ENCODE data around the gene NCEH1. TPM values are rescaled to one million over a fixed set of nuclear protein-coding genes. Genes with fewer than 3 reads are reported as not detected.

The NCEH1 gene
- total and polyA plus RNA-seq, 5 donors from 2014 or later, result 0.43 to 2.1 (median 0.62) TPM

DNA sequence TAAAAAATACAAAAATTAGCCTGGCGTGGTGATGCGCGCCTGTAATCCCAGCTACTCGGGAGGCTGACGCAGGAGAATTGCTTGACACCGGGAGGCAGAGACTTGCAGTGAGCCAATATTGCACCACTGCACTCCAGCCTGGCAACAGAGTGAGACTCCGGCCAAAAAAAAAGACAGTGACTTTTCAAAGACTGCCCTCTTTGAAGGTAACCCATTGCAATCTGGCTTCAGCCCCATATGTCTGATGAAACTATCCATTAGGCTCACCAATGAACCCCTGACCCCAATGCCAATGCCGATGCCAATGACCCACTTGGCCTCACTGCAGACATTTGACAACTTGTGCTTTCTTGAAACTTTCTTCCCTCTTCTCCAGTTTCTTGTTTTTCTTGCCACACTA lies 54.3 kb downstream of the NCEH1 start:
- Histone ChIP-seq H3K4me3 (ENCODE audit: low read depth, low read length) (no peak overlapping the region), H3K27ac (ENCODE audit: insufficient read depth, low read length, poor library complexity, severe bottlenecking) (no peak overlapping the region), H3K4me1 (ENCODE audit: control insufficient read depth, insufficient read depth, low read length, poor library complexity, severe bottlenecking) (no peaks in the 10 kb centered on the region), H3K36me3 (ENCODE audit: control insufficient read depth, insufficient read depth, low read length) (no peaks in the 10 kb centered on the region), H3K9me3 (ENCODE audit: control insufficient read depth in 2 of 2, low read length in 2 of 2) (no peaks in the 10 kb centered on the region), H3K27me3 (ENCODE audit: control insufficient read depth, insufficient read depth, low read length) (no peaks in the 10 kb centered on the region)
- Mint-ChIP-seq H3K27me3 (no peaks in the 10 kb centered on the region), H3K4me1 (peaks cover 0 to 7% (median 6%) of the 10 kb centered on the region in 4 donors), H3K4me3 (no peak overlapping the region), H3K27ac (no peak overlapping the region), H3K9me3 (peaks cover 0 to 4% (median 0%) of the 10 kb centered on the region in 7 donors), H3K36me3 (no peaks in the 10 kb centered on the region)
- no peak for ATAC-seq (ENCODE audit: low read depth in 2 of 2)
- DNase-seq, result no peak

DNA sequence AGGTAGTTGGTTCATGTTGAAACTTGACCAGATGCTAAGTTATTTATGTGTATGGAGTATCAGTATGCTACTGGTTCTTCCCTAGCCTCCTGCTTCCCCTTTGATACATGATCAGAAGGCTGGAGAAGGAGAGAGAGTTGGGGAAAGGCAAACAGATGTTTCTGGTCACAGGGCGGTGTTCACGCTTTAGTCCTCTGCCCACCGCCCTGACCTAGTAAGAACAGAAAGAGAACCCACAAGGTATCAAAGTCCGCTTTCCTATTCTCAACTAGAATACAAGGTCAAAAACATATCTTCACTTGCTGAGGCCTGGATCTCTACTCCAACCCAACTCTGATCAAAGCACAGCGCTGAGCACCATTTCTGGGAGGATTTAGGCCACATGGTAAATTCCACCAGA lies 55.5 kb downstream of the NCEH1 start:
- no peak overlapping the region for H3K4me3 Mint-ChIP-seq
- Histone ChIP-seq H3K36me3 (ENCODE audit: control insufficient read depth, insufficient read depth, low read length) (no peaks in the 10 kb centered on the region), H3K27ac (ENCODE audit: insufficient read depth, low read length, poor library complexity, severe bottlenecking) (no peak overlapping the region), H3K4me1 (ENCODE audit: control insufficient read depth, insufficient read depth, low read length, poor library complexity, severe bottlenecking) (no peaks in the 10 kb centered on the region), H3K27me3 (ENCODE audit: control insufficient read depth, insufficient read depth, low read length) (no peaks in the 10 kb centered on the region), H3K9me3 (ENCODE audit: control insufficient read depth in 2 of 2, low read length in 2 of 2) (no peaks in the 10 kb centered on the region), H3K4me3 (ENCODE audit: low read depth, low read length) (no peak overlapping the region)
- no peak overlapping the region for H3K27ac Mint-ChIP-seq
- peaks cover 0 to 2% (median 1%) of the 10 kb centered on the region in 4 donors for H3K4me1 Mint-ChIP-seq
- no peaks in the 10 kb centered on the region for H3K9me3 Mint-ChIP-seq
- ATAC-seq (ENCODE audit: low read depth in 2 of 2), result no peak
- no peak for DNase-seq
- H3K27me3 Mint-ChIP-seq, result no peaks in the 10 kb centered on the region
- H3K36me3 Mint-ChIP-seq, result no peaks in the 10 kb centered on the region

DNA sequence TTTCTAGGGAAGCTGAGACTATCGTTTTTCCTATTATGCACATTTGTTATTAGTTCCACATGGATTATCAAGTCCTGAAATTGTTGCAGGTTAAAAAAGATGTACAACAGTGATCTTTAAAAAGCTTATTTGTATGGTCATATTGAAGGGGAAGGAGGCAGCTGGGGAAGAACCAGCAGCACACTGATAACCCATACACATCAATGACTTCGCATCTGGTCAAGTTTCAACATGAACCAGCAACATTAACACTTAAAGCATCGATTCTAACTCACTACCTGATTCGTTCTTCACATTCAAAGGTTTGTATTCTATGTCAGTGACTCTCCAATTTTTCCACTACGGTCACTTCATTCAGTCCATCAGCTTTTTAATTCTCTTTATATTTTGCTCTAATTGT lies 56.4 kb downstream of the NCEH1 start:
- Histone ChIP-seq H3K27ac (ENCODE audit: insufficient read depth, low read length, poor library complexity, severe bottlenecking) (no peak overlapping the region), H3K36me3 (ENCODE audit: control insufficient read depth, insufficient read depth, low read length) (no peaks in the 10 kb centered on the region), H3K27me3 (ENCODE audit: control insufficient read depth, insufficient read depth, low read length) (no peaks in the 10 kb centered on the region), H3K4me3 (ENCODE audit: low read depth, low read length) (no peak overlapping the region), H3K4me1 (ENCODE audit: control insufficient read depth, insufficient read depth, low read length, poor library complexity, severe bottlenecking) (no peaks in the 10 kb centered on the region), H3K9me3 (ENCODE audit: control insufficient read depth in 2 of 2, low read length in 2 of 2) (no peaks in the 10 kb centered on the region)
- no peak for DNase-seq
- Mint-ChIP-seq H3K4me1 (no peaks in the 10 kb centered on the region), H3K27ac (no peak overlapping the region), H3K27me3 (no peaks in the 10 kb centered on the region), H3K4me3 (no peak overlapping the region), H3K9me3 (no peaks in the 10 kb centered on the region), H3K36me3 (no peaks in the 10 kb centered on the region)
- ATAC-seq (ENCODE audit: low read depth in 2 of 2), result no peak

DNA sequence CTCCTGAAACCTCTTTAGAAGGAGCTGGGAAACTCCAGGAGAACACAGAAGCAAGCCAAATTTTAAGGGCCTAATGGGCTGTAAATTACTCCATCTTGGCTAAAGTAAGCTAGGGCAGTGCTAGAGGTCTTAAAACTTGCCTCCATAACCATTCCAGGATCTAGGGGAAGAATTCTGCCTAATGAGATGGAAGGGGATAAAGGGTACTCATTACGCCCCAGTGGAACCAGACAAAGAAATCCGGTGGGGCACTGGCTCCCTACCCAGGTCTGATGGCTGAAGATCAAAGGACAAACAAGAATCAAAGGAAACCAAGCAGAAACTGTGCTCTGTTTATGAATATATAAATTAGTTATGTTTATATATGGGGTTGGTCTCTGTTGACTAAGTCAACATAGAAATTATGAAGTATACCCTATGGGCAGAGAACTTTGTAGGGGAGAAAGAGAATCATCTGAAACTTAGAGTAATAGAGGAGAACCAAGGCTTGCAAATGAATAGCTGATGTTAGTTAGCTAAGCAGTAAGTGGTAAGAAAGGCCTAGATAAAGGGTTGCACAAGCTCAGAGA lies 57.8 kb downstream of the NCEH1 start:
- no peaks in the 10 kb centered on the region for H3K27me3 ChIP-seq (ENCODE audit: control insufficient read depth, insufficient read depth, low read length)
- ATAC-seq (ENCODE audit: low read depth in 2 of 2) (no peak), DNase-seq (no peak)
- Mint-ChIP-seq H3K27ac (peak overlapping the region in 1 of 3 donors; percentile 76), H3K4me3 (no peak overlapping the region), H3K4me1 (no peaks in the 10 kb centered on the region), H3K36me3 (no peaks in the 10 kb centered on the region), H3K27me3 (no peaks in the 10 kb centered on the region), H3K9me3 (no peaks in the 10 kb centered on the region)
- H3K9me3 ChIP-seq (ENCODE audit: control insufficient read depth in 2 of 2, low read length in 2 of 2), result no peaks in the 10 kb centered on the region
- H3K36me3 ChIP-seq (ENCODE audit: control insufficient read depth, insufficient read depth, low read length), result no peaks in the 10 kb centered on the region
- H3K27ac ChIP-seq (ENCODE audit: insufficient read depth, low read length, poor library complexity, severe bottlenecking), result no peak overlapping the region
- H3K4me3 ChIP-seq (ENCODE audit: low read depth, low read length), result no peak overlapping the region
- H3K4me1 ChIP-seq (ENCODE audit: control insufficient read depth, insufficient read depth, low read length, poor library complexity, severe bottlenecking), result no peaks in the 10 kb centered on the region

DNA sequence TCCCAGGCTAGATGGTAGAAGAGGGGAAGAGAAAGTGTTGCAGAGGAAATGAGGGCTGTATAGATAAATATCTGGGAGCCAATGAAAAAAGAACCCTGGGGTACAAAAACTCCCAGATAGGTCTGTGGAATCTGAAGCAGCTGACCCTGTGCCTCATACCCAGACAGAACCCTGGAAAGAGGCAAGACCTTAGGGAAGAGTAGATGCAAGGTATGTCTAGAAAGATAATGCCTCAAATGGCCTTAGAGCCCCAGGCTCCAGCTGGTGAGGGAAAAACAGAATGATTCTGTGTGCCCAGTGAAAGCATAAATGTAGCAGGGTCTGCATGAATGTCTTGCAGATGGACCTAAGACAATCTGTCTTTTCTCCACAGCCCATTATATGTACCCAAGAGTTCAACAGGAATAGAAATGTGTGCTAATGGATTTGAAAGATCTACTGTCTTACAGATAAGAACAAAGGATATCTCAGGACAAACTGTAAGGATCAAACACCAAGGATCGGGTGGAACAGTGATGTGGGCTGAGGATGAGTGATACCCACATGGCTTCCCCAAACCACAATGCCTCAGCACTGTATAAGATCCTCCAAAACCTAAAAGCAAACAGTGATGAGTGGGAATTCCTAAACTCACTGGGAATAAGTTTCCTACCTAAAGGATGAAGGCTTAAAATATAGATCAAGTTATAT lies 58.8 kb downstream of the NCEH1 start:
- H3K27me3 ChIP-seq (ENCODE audit: control insufficient read depth, insufficient read depth, low read length), result no peaks in the 10 kb centered on the region
- no peaks in the 10 kb centered on the region for H3K36me3 ChIP-seq (ENCODE audit: control insufficient read depth, insufficient read depth, low read length)
- no peak overlapping the region for H3K27ac ChIP-seq (ENCODE audit: insufficient read depth, low read length, poor library complexity, severe bottlenecking)
- no peak for DNase-seq
- ATAC-seq (ENCODE audit: low read depth in 2 of 2), result no peak
- H3K27ac Mint-ChIP-seq, result no peak overlapping the region
- H3K4me1 Mint-ChIP-seq, result no peaks in the 10 kb centered on the region
- no peaks in the 10 kb centered on the region for H3K9me3 Mint-ChIP-seq
- H3K9me3 ChIP-seq (ENCODE audit: control insufficient read depth in 2 of 2, low read length in 2 of 2), result no peaks in the 10 kb centered on the region
- H3K36me3 Mint-ChIP-seq, result no peaks in the 10 kb centered on the region
- no peaks in the 10 kb centered on the region for H3K4me1 ChIP-seq (ENCODE audit: control insufficient read depth, insufficient read depth, low read length, poor library complexity, severe bottlenecking)
- no peak overlapping the region for H3K4me3 ChIP-seq (ENCODE audit: low read depth, low read length)
- H3K27me3 Mint-ChIP-seq, result no peaks in the 10 kb centered on the region
- H3K4me3 Mint-ChIP-seq, result no peak overlapping the region

DNA sequence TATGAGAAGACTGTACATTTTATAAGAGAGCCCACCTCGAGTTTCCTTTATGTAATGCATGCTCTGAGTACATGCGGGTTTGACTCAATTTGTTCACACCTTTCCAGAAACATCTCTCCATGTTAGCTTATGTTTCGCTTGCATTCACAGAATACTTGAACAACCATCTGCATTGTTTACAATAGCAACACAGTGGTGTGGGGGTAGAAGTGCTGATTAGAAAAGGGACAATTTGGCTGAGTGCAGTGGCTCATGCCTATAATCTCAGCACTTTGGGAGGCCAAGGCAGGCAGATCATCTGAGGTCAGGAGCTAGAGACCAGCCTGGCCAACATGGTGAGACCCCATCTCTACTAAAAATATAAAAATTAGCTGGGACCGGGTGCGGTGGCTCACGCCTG lies 60.9 kb downstream of the NCEH1 start:
- no peak for DNase-seq
- Histone ChIP-seq H3K4me1 (ENCODE audit: control insufficient read depth, insufficient read depth, low read length, poor library complexity, severe bottlenecking) (no peaks in the 10 kb centered on the region), H3K27ac (ENCODE audit: insufficient read depth, low read length, poor library complexity, severe bottlenecking) (no peak overlapping the region), H3K4me3 (ENCODE audit: low read depth, low read length) (no peak overlapping the region), H3K36me3 (ENCODE audit: control insufficient read depth, insufficient read depth, low read length) (no peaks in the 10 kb centered on the region), H3K27me3 (ENCODE audit: control insufficient read depth, insufficient read depth, low read length) (no peaks in the 10 kb centered on the region), H3K9me3 (ENCODE audit: control insufficient read depth in 2 of 2, low read length in 2 of 2) (no peaks in the 10 kb centered on the region)
- no peaks in the 10 kb centered on the region for H3K4me1 Mint-ChIP-seq
- H3K36me3 Mint-ChIP-seq, result no peaks in the 10 kb centered on the region
- H3K27me3 Mint-ChIP-seq, result no peaks in the 10 kb centered on the region
- no peaks in the 10 kb centered on the region for H3K9me3 Mint-ChIP-seq
- H3K27ac Mint-ChIP-seq, result no peak overlapping the region
- no peak for ATAC-seq (ENCODE audit: low read depth in 2 of 2)
- no peak overlapping the region for H3K4me3 Mint-ChIP-seq

DNA sequence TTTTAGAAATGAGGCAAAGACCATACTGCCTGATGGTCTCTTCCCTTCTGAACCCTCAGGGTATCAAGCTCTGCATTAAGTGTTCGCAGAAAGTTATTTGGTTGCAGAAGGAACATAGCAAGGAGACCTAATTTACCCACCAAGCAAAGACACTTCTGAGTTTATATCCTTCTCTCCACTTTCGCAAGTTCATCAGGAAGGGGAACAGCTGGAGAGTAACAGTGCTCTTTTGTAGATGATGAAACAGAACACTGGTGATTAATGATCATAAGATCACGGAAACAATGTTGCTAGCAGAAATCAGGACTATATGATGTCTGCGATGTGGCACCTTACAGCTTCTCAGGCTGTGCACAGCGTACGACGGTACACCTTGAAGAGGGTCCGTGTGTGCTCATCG lies 62.1 kb downstream of the NCEH1 start:
- H3K27ac ChIP-seq (ENCODE audit: insufficient read depth, low read length, poor library complexity, severe bottlenecking), result no peak overlapping the region

DNA sequence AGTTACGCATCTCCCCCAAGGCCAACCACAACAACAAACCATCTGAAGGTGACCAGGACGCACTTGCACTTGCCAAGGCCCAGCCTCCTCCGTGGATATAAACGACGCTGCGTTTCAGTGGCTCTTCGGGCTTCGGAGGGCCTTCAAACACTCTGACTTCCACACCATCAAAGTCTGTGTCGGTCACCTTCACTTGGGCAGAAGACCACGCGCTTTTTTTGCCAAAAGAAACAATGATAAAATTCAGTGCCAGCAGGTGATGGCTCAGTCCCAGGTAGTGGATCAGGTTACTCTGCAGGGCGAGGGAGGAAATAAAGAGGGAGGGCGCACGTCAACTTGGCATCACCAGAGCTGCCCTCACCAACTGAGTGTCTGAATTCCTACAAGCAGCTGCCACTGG lies 63.0 kb downstream of the NCEH1 start:
- DNase-seq (no peak), ATAC-seq (ENCODE audit: low read depth in 2 of 2) (no peak)
- Mint-ChIP-seq H3K27me3 (no peaks in the 10 kb centered on the region), H3K9me3 (no peaks in the 10 kb centered on the region), H3K4me3 (no peak overlapping the region), H3K27ac (no peak overlapping the region), H3K36me3 (no peaks in the 10 kb centered on the region), H3K4me1 (no peaks in the 10 kb centered on the region)
- H3K9me3 ChIP-seq (ENCODE audit: control insufficient read depth in 2 of 2, low read length in 2 of 2), result no peaks in the 10 kb centered on the region
- H3K27ac ChIP-seq (ENCODE audit: insufficient read depth, low read length, poor library complexity, severe bottlenecking), result no peak overlapping the region
- H3K27me3 ChIP-seq (ENCODE audit: control insufficient read depth, insufficient read depth, low read length), result no peaks in the 10 kb centered on the region
- no peak overlapping the region for H3K4me3 ChIP-seq (ENCODE audit: low read depth, low read length)
- no peaks in the 10 kb centered on the region for H3K4me1 ChIP-seq (ENCODE audit: control insufficient read depth, insufficient read depth, low read length, poor library complexity, severe bottlenecking)
- no peaks in the 10 kb centered on the region for H3K36me3 ChIP-seq (ENCODE audit: control insufficient read depth, insufficient read depth, low read length)

More for the DNA sequence above, 62.1 kb downstream of the NCEH1 start:
- no peaks in the 10 kb centered on the region for H3K36me3 Mint-ChIP-seq
- no peaks in the 10 kb centered on the region for H3K9me3 ChIP-seq (ENCODE audit: control insufficient read depth in 2 of 2, low read length in 2 of 2)
- H3K27me3 ChIP-seq (ENCODE audit: control insufficient read depth, insufficient read depth, low read length), result no peaks in the 10 kb centered on the region
- H3K4me1 Mint-ChIP-seq, result no peaks in the 10 kb centered on the region
- DNase-seq (no peak), ATAC-seq (ENCODE audit: low read depth in 2 of 2) (no peak)
- no peak overlapping the region for H3K4me3 Mint-ChIP-seq
- no peaks in the 10 kb centered on the region for H3K27me3 Mint-ChIP-seq
- H3K9me3 Mint-ChIP-seq, result no peaks in the 10 kb centered on the region
- H3K4me1 ChIP-seq (ENCODE audit: control insufficient read depth, insufficient read depth, low read length, poor library complexity, severe bottlenecking), result no peaks in the 10 kb centered on the region
- no peaks in the 10 kb centered on the region for H3K36me3 ChIP-seq (ENCODE audit: control insufficient read depth, insufficient read depth, low read length)
- H3K4me3 ChIP-seq (ENCODE audit: low read depth, low read length), result no peak overlapping the region
- no peak overlapping the region for H3K27ac Mint-ChIP-seq
